Small intestine (tissue), 7 donors: ENCODE data around the gene CARD14. TPM values are rescaled to one million over a fixed set of nuclear protein-coding genes. Genes with fewer than 3 reads are reported as not detected.

ENCODE experiments used
- DNase-seq, 2 donors: peaks; one replicate each; pipeline versions ENCODE4 v3.0.0 to v3.0.0-alpha.2; 2013
- FAIRE-seq: peaks from 2 replicates; lab custom pipeline; 2012; peaks lifted over from hg19 to GRCh38; lab: Jason Lieb, UNC
- H3K27ac ChIP-seq, 3 donors: one replicate each; pipeline ENCODE4 v1.5.1; 2013; ENCODE audit warnings: low read length in 2 of 3, mild to moderate bottlenecking in 2 of 3, control low read depth in 1 of 3, inconsistent platforms in 1 of 3, low read depth in 1 of 3, moderate library complexity in 1 of 3
- H3K27me3 ChIP-seq, 3 donors: one replicate each; pipeline ENCODE4 v1.6.1; 2013; ENCODE audit warnings: low read length in 3 of 3, inconsistent platforms in 1 of 3; ENCODE audit not compliant: control insufficient read depth in 3 of 3, insufficient read depth in 3 of 3
- H3K36me3 ChIP-seq, 3 donors: one replicate each; pipeline ENCODE4 v1.6.1; 2013; ENCODE audit warnings: low read length in 3 of 3, inconsistent platforms in 1 of 3, low read depth in 1 of 3, mild to moderate bottlenecking in 1 of 3, moderate library complexity in 1 of 3; ENCODE audit not compliant: control insufficient read depth in 3 of 3, insufficient read depth in 2 of 3
- H3K4me1 ChIP-seq, 3 donors: one replicate each; pipeline ENCODE4 v1.6.1; 2013; ENCODE audit warnings: low read length in 2 of 3, inconsistent platforms in 1 of 3, low read depth in 1 of 3, mild to moderate bottlenecking in 1 of 3, moderate library complexity in 1 of 3; ENCODE audit not compliant: control insufficient read depth in 3 of 3, insufficient read depth in 2 of 3
- H3K4me3 ChIP-seq, 3 donors: one replicate each; pipeline ENCODE4 v1.5.1; 2013; ENCODE audit warnings: low read length in 3 of 3, control low read depth in 1 of 3, inconsistent platforms in 1 of 3, low read depth in 1 of 3, mild to moderate bottlenecking in 1 of 3, moderate library complexity in 1 of 3
- H3K9me3 ChIP-seq, 2 donors: one replicate each; pipeline ENCODE4 v1.6.1; 2013; ENCODE audit warnings: low read depth in 1 of 2, low read length in 1 of 2; ENCODE audit not compliant: control insufficient read depth in 2 of 2, insufficient read depth in 1 of 2
- WGBS, 3 donors: extraction: QIAGEN DNeasy Blood & Tissue Kit; methylation state at CpG; one replicate each; pipeline ENCODE4 v1.1.7; 2013; 5-methylcytosine and 5-hydroxymethylcytosine counted together
- polyA plus RNA-seq, 4 donors: library from polyadenylated mRNA; stranded (reverse) in 3 of 4; unstranded in 1 of 4; fragments of 200-250 nt in 3 of 4; fragments of 120-200 nt in 1 of 4; gene quantifications; one replicate each; pipeline versions ENCODE4 v1.2.1 to v1.2.3, GENCODE V29; 2013
- donor health status: healthy with polysubstance abuse.
- donor health status: control.
- donor health status: control.
- donor health status: Bipolar disorder and iron deficiency.
- donor health status: healthy.

The CARD14 gene
- polyA plus RNA-seq, 4 donors, result 0.81 to 3.1 (median 1.5) TPM

DNA sequence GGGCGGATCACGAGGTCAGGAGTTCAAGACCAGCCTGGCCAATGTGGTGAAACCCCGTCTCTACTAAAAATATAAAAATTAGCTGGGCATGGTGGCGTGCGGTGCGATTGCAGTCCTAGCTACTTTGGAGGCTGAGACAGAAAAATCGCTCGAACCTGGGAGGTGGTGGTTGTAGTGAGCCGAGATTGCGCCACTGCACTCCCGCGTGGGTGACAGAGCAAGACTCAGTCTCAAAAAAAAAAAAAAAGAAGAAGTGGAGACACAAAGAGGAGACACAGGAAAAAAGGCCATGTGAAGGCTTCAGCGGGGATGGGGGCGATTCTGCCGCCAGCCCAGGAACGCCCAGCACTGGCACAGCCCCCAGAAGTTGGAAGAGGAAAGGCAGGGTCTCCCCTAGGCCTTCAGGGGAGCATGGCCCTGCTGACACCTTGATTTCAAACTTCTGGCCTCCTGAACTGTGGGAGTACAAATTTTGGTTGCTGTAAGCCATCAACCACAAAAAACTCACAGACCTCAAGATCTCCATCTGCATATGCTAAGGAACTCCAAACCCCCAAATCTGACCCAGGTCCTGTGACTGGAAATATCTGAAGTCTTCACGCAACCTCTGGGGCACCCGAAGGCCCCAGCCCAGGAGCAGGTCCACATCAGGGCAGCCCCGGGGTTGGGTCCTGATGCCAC is 43.3 kb downstream of the CARD14 start:
- FAIRE-seq, result no peak

DNA sequence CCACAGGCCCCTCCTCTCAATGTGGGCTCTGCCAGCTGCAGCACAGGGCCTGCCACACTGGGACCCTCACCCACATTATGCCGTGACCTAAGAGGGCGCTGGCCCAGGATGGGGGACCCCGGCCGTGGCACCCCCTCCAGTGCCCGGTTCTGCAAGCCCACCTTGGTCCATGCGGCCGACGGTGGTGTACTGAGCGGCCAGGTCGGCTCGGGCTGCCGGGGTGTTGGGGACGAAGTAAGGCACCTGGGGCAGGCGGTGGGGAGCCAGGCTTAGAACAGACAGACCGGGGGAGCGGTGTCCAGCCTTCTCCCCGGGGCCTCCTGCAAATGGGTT is 43.8 kb downstream of the CARD14 start:
- no peak for DNase-seq
- Histone ChIP-seq H3K9me3 (no peaks in the 10 kb centered on the region), H3K4me1 (peaks cover 0 to 4% (median 2%) of the 10 kb centered on the region in 3 donors), H3K4me3 (no peak overlapping the region), H3K36me3 (peaks cover 8 to 99% (median 13%) of the 10 kb centered on the region in 3 donors), H3K27ac (no peak overlapping the region), H3K27me3 (no peaks in the 10 kb centered on the region)
- no peak for FAIRE-seq
- 96 to 98% (median 98%) methylated on average over 14 to 17 of the region's 17 CpGs for WGBS, 3 donors

More for the DNA sequence above, 43.3 kb downstream of the CARD14 start:
- H3K27me3 ChIP-seq, result no peaks in the 10 kb centered on the region
- H3K4me3 ChIP-seq, result no peak overlapping the region
- no peaks in the 10 kb centered on the region for H3K4me1 ChIP-seq
- WGBS, 3 donors, result 82 to 91% (median 87%) methylated on average over 19 of the region's 19 CpGs
- peaks cover 9 to 99% (median 13%) of the 10 kb centered on the region in 3 donors for H3K36me3 ChIP-seq
- DNase-seq, result no peak
- H3K9me3 ChIP-seq, result no peaks in the 10 kb centered on the region
- H3K27ac ChIP-seq, result no peak overlapping the region

DNA sequence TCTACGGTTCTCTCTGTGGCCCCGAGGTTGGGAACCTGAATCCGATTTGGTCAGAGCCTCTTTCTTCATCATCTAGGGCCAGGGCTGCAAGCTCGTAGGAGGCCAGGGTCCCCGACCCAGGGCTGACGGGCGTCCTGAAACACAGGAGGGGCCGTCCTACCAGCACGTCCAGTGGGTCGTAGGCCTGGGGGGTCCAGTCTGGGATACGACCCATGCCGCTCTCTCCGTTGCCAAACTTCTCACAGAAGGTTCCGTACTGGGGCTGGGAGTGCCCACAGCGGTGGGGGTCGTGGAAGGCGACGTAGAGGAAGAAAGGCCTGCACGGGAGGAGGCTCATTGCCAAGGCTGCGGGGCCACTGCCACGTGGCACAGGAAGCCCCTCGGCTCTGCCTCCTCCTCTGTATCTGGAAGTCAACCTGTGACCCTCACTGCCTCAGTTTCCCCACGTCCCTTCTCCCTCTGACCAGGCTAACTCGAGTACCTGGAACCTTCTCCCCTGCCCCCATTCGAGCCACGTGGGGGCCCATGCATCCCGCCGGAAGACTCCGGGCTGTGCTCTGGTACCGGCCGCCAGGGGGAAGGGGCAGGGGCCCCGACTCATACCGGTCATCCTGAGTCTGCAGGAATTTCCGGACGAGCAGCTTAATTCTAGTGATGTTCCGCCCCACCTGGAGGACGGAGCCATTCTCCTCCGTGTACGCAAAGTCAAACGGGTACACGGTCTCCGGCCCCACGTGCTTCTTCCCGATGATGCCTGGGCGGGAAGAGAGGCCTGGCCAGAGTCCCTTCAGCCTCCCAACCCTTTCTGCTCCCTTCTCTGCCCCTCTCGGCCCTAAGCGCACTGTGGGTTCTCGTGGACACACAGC is 44.4 kb downstream of the CARD14 start:
- H3K4me3 ChIP-seq, result no peak overlapping the region
- H3K27ac ChIP-seq, result no peak overlapping the region
- no peaks in the 10 kb centered on the region for H3K27me3 ChIP-seq
- DNase-seq (no peak), FAIRE-seq (no peak)
- H3K4me1 ChIP-seq, result peaks cover 0 to 11% (median 2%) of the 10 kb centered on the region in 3 donors
- WGBS, 3 donors, result 93 to 95% (median 94%) methylated on average over 47 to 48 of the region's 48 CpGs
- H3K36me3 ChIP-seq, result peaks cover 8 to 92% (median 11%) of the 10 kb centered on the region in 3 donors
- H3K9me3 ChIP-seq, result no peaks in the 10 kb centered on the region

DNA sequence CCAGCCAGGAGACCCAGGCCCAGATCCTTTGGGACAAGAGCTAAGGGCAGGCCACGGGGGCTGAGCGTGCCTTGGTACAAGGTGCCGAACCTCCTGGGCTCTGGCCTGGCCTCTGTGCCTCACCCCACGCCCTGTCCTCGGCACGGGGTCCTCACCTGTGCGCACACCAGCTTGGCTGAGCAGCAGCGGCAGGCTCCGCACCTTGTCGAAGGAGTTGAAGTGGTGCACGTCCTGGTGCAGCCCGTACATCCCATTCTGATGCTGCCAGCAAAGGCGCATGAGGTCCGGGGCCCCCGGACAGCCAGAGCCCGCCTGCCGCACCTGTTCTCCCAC is 45.0 kb downstream of the CARD14 start:
- DNase-seq (no peak), FAIRE-seq (no peak)
- H3K36me3 ChIP-seq, result peaks cover 7 to 86% (median 8%) of the 10 kb centered on the region in 3 donors
- H3K4me1 ChIP-seq, result peaks cover 0 to 12% (median 2%) of the 10 kb centered on the region in 3 donors
- H3K9me3 ChIP-seq, result no peaks in the 10 kb centered on the region
- H3K27ac ChIP-seq, result no peak overlapping the region
- H3K4me3 ChIP-seq, result no peak overlapping the region
- 91 to 95% (median 94%) methylated on average over 17 of the region's 17 CpGs for WGBS, 3 donors
- no peaks in the 10 kb centered on the region for H3K27me3 ChIP-seq

DNA sequence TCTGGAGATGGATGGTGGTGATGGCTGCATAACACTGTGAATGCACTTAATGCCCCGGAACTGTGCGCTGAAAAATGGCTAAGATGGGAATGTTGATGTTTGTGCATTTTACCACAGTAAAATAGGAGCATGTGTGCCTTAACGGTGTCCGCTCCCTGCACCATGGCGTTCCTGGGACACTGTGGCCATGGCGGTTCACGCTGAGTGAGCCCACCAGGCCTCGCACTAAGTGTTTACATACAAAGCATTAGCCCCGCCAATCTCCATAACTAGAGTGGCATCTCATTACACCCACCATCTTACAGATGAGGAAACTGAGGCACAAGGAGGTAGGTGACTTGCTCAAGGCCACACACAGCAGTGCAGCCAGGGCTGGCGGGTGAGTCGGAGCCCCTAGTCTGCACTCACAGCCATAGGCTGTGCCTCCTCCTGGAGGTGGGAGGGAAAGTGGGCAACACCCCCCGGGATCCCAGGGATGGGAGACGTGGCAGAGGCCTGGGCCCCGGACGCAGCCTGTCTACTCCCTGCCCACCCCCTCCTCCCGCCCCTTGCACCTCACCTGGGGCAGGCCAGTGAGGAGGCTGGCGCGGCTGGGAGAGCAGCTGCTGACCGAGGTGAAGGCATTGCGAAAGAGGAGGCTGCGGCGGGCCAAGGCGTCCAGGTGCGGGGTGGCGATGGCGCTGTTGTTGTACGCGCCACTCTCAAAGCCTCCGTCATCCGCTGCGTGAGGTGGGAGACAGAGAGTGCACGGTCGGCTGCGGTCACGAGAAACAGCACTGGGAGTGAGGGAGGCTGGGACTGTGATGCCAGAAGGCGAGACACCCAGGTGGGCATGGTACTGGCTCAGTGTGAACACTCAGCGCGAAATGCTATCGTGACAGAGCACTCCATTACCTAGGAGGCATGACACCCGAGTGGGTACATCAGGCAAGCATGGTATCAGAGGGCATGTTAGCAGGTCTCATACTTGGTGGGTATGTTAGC is 46.9 kb downstream of the CARD14 start:
- H3K4me1 ChIP-seq, result peaks cover 2 to 19% (median 3%) of the 10 kb centered on the region in 3 donors
- no peak overlapping the region for H3K27ac ChIP-seq
- H3K27me3 ChIP-seq, result no peaks in the 10 kb centered on the region
- FAIRE-seq (no peak), DNase-seq (no peak)
- H3K9me3 ChIP-seq, result no peaks in the 10 kb centered on the region
- peaks cover 4 to 74% (median 7%) of the 10 kb centered on the region in 3 donors for H3K36me3 ChIP-seq
- no peak overlapping the region for H3K4me3 ChIP-seq
- 97 to 98% (median 97%) methylated on average over 39 to 40 of the region's 40 CpGs for WGBS, 3 donors

DNA sequence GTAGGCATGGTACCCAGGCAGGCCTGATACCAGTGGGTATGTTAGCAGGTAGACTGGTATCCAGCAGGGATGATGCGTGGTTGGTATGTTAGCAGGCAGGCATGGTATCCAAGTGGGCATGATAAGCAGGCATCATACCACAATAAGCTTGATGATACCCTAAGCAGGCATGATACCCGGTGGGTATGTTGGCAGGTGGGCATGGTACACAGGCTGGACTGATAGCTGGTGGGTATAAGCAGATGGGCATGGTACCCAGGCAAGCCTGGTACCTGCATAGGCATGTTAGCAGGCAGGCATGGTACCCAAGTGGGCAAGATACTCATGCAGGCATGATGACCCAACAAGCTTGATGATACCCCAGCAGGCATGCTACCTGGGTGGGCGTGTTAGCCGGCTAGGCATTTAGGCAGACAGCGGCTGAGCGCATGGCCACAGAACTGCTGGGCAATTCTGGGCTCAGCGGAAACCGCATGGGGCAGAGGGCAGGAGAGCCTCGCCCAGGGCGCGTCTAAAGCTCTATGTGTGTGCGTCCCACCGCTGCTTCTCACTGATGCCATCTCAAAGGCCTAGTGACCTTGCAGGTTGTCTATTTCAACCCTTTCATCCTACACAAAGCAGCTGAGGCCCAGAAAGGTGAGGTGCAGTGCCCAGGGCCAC is 48.0 kb downstream of the CARD14 start:
- no peak for FAIRE-seq
- Histone ChIP-seq H3K9me3 (no peaks in the 10 kb centered on the region), H3K27ac (no peak overlapping the region), H3K27me3 (no peaks in the 10 kb centered on the region), H3K4me1 (peaks cover 2 to 25% (median 3%) of the 10 kb centered on the region in 3 donors), H3K4me3 (no peak overlapping the region), H3K36me3 (peaks cover 2 to 71% (median 4%) of the 10 kb centered on the region in 3 donors)
- 75 to 88% (median 78%) methylated on average over 13 of the region's 13 CpGs for WGBS, 3 donors
- peak in 1 of 2 donors; percentile 44 for DNase-seq

DNA sequence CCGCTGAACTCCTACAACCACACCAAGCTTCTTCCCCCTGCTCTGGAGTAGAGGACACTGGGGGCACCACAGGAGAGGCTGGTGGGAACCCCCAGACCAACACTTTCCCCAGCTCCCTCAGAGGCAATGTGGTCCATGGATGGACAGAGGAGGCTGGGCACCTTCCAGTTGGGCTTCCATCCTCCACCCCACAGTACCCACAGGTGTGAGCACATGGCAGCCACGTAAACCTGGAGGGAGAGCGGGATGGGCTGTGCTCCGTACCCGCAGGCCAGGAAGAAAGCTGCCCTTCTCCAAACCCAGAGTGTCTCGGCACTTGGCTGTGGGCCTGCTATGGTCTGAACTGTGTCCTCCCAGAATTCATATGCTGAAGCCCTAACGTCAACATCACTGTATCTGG is 48.6 kb downstream of the CARD14 start:
- Histone ChIP-seq H3K36me3 (peaks cover 2 to 71% (median 4%) of the 10 kb centered on the region in 3 donors), H3K4me3 (no peak overlapping the region), H3K4me1 (peaks cover 2 to 25% (median 3%) of the 10 kb centered on the region in 3 donors), H3K9me3 (no peaks in the 10 kb centered on the region), H3K27me3 (no peaks in the 10 kb centered on the region), H3K27ac (no peak overlapping the region)
- FAIRE-seq (no peak), DNase-seq (no peak)
- 85 to 93% (median 91%) methylated on average over 7 of the region's 7 CpGs for WGBS, 3 donors
